ENCODE measurements around the gene SPDEF. TPM values are rescaled to one million over a fixed set of nuclear protein-coding genes. Genes with fewer than 3 reads are reported as not detected.

SPDEF gene
- total and polyA plus RNA-seq, 10 of the 15 experiments (the other 5 are each of a cell fraction or from before 2014, with no cell fraction given), result not detected

DNA sequence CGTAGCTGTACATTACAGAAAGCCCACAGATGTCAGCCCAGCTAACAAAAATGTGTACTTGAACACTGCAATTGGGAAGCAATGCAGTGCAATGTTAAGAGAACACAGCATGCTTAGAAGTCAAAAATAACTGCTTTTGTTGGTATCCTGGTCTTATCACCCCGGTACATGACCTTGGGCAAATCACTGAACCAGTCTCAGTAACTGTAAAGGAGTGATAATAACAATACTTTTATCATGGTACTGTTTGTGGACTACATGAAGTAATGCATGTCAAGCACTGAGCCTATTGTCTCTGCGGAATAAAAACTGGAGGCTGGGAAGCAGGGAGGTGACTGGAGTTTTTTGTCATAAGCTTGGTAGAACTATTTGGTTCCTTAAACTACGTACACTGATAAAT, 44.7 kb upstream of the SPDEF start:
- RAD21 ChIA-PET (ENCODE audit: unreplicated experiment), result interaction anchor here (0.7 kb wide), 1 partner anchor 9 kb away, joined by 3 read pairs; no protein-coding TSS in a partner anchor
- H3K9ac ChIP-seq (ENCODE audit: control insufficient read depth, insufficient read depth, low read length), result no peak overlapping the region
- no peak for DNase-seq (ENCODE audit: low read depth, low spot score)
- no peak overlapping the region for H3K27ac ChIP-seq (ENCODE audit: control insufficient read depth, insufficient read depth)
- H3K27me3 ChIP-seq (replicated peaks in 1 of 2; ENCODE audit: control insufficient read depth in 2 of 2, insufficient read depth in 2 of 2, low read length in 1 of 2), result no peaks in the 10 kb centered on the region
- no peak overlapping the region for H2AFZ ChIP-seq (ENCODE audit: control insufficient read depth, low read depth, low read length)
- CTCF ChIA-PET, result interaction anchor here (0.5 to 2.9 kb wide), 5 partner anchors 9 to 159 kb away, joined by 3 to 28 read pairs (median 4); no protein-coding TSS in a partner anchor
- peaks cover 3% of the 10 kb centered on the region; the same call in 1 of the 2 replicates for H4K20me1 ChIP-seq (ENCODE audit: control insufficient read depth, insufficient read depth)
- no peaks in the 10 kb centered on the region for H3K4me1 ChIP-seq (ENCODE audit: control insufficient read depth, insufficient read depth, low read length)
- no peak for ATAC-seq
- intact Hi-C loops (cut with micrococcal nuclease; ENCODE audit: unreplicated experiment) (no loop called here), in situ Hi-C loops (cut with MboI) (loop anchor here (25.0 kb wide), 1 partner anchor 363 kb away; the partner anchor contains the start of genes HMGA1 and SMIM29)
- H3K4me2 ChIP-seq (ENCODE audit: control insufficient read depth, insufficient read depth), result no peak overlapping the region
- H3K36me3 ChIP-seq (ENCODE audit: control insufficient read depth in 2 of 2, insufficient read depth in 2 of 2, low read length in 1 of 2), result peaks cover 13 to 28% of the 10 kb centered on the region in 2 experiments
- POLR2A ChIA-PET, result no interaction called here
- FAIRE-seq, result no peak
- SMC1A ChIA-PET (ENCODE audit: uncharacterized antibody, unreplicated experiment), result interaction anchor here (0.6 to 4.9 kb wide), 5 partner anchors 9 to 506 kb away, joined by 3 to 20 read pairs (median 4); no protein-coding TSS in a partner anchor
- no peaks in the 10 kb centered on the region for H3K9me3 ChIP-seq (replicated peaks; ENCODE audit: control insufficient read depth, insufficient read depth, low read length)
- BruUV-seq (replicated peaks), result no TSS peak
- peaks cover 28% of the 10 kb centered on the region for H3K79me2 ChIP-seq (ENCODE audit: control insufficient read depth, insufficient read depth, low read length)
- WGBS (ENCODE audit: insufficient coverage, insufficient replicate concordance, low lambda C conversion rate, missing lambda C conversion rate), result 80% methylated on average over 4 of the region's 4 CpGs
- H3K4me3 ChIP-seq, result no peak overlapping the region
- no peak for TF ChIP-seq HDAC2 (IDR thresholded peaks at IDR 0.05)
- no peak for TF ChIP-seq LARP7 (IDR thresholded peaks at IDR 0.05)
- no peak for TF ChIP-seq ATF7 (IDR thresholded peaks at IDR 0.05; ENCODE audit: low read depth)
- no peak for TF ChIP-seq TAF1 (IDR thresholded peaks at IDR 0.05; ENCODE audit: borderline replicate concordance, low read depth, low read length)
- TF ChIP-seq, protein P1, sequence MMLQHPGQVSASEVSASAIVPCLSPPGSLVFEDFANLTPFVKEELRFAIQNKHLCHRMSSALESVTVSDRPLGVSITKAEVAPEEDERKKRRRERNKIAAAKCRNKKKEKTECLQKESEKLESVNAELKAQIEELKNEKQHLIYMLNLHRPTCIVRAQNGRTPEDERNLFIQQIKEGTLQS (IDR thresholded peaks at IDR 0.05; ENCODE audit: borderline replicate concordance, extremely low read depth, low read depth, low read length), result no peak
- no peak for TF ChIP-seq FOXK2 (IDR thresholded peaks at IDR 0.05)
- TF ChIP-seq PAX8 (IDR thresholded peaks at IDR 0.05), result no peak
- TF ChIP-seq KDM1A (IDR thresholded peaks at IDR 0.05; ENCODE audit: borderline replicate concordance), result no peak
- TF ChIP-seq, protein P2, sequence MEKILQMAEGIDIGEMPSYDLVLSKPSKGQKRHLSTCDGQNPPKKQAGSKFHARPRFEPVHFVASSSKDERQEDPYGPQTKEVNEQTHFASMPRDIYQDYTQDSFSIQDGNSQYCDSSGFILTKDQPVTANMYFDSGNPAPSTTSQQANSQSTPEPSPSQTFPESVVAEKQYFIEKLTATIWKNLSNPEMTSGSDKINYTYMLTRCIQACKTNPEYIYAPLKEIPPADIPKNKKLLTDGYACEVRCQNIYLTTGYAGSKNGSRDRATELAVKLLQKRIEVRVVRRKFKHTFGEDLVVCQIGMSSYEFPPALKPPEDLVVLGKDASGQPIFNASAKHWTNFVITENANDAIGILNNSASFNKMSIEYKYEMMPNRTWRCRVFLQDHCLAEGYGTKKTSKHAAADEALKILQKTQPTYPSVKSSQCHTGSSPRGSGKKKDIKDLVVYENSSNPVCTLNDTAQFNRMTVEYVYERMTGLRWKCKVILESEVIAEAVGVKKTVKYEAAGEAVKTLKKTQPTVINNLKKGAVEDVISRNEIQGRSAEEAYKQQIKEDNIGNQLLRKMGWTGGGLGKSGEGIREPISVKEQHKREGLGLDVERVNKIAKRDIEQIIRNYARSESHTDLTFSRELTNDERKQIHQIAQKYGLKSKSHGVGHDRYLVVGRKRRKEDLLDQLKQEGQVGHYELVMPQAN (conservative IDR thresholded peaks at IDR 0.05), result no peak
- no peak for TF ChIP-seq IKZF2 (IDR thresholded peaks at IDR 0.05)
- TF ChIP-seq GATAD2B (conservative IDR thresholded peaks at IDR 0.05; ENCODE audit: low read depth), result no peak
- TF ChIP-seq RFX5 (IDR thresholded peaks at IDR 0.05; ENCODE audit: low read depth, low read length), result no peak
- TF ChIP-seq TCF7 (IDR thresholded peaks at IDR 0.05; ENCODE audit: borderline replicate concordance), result no peak
- no peak for TF ChIP-seq FOXM1 (IDR thresholded peaks at IDR 0.05; ENCODE audit: low read depth, low read length)

All from GM12878 (cell line).